ENCODE data around the gene FBXO21. TPM values are rescaled to one million over a fixed set of nuclear protein-coding genes. Genes with fewer than 3 reads are reported as not detected.

FBXO21 gene
- total RNA-seq, 4 donors from 2014 or later: 42.7 to 141 (median 80.4) TPM

- Histone ChIP-seq H3K36me3 (no peaks in the 10 kb centered on the region), H3K27ac (no peak overlapping the region), H3K9me3 (no peaks in the 10 kb centered on the region), H3K4me3 (no peak overlapping the region), H3K27me3 (no peaks in the 10 kb centered on the region), H3K4me1 (peaks cover 6 to 7% of the 10 kb centered on the region in 2 donors)
- no peak for ATAC-seq
- no peak for TF ChIP-seq POLR2A (IDR thresholded peaks at IDR 0.05)
- no peak for TF ChIP-seq CTCF (IDR thresholded peaks at IDR 0.05 in 4 of 5, conservative IDR thresholded peaks at IDR 0.05 in 1 of 5)
- intact Hi-C loops (cut with DNase I; ENCODE audit: low total_unique reads): no loop called here
- DNase-seq: no peak
- in situ Hi-C loops (cut with MboI; ENCODE audit: low sequenced_read_pairs in 4 of 4): no loop called here
Observed at GRCh38 chr12:117192057-117192456, 1.8 kb upstream of the FBXO21 start.

- H3K4me3 ChIP-seq: peak overlapping the region; percentile 82 to 87 (median 84)
- intact Hi-C loops (cut with DNase I; ENCODE audit: low total_unique reads): no loop called here
- H3K27ac ChIP-seq: peak overlapping the region; percentile 75 to 83 (median 80)
- no peak for DNase-seq
- H3K36me3 ChIP-seq: peaks cover 0 to 17% of the 10 kb centered on the region in 2 donors
- TF ChIP-seq CTCF (IDR thresholded peaks at IDR 0.05 in 4 of 5, conservative IDR thresholded peaks at IDR 0.05 in 1 of 5): no peak
- TF ChIP-seq POLR2A (IDR thresholded peaks at IDR 0.05): no peak
- peaks cover 9 to 14% of the 10 kb centered on the region in 2 donors for H3K4me1 ChIP-seq
- no peaks in the 10 kb centered on the region for H3K27me3 ChIP-seq
- ATAC-seq: peak; percentile 42 to 58
- no peaks in the 10 kb centered on the region for H3K9me3 ChIP-seq
- in situ Hi-C loops (cut with MboI; ENCODE audit: low sequenced_read_pairs in 4 of 4): no loop called here
Observed at GRCh38 chr12:117189725-117190209, 503 bp downstream of the FBXO21 start.

- Histone ChIP-seq H3K9me3 (no peaks in the 10 kb centered on the region), H3K27me3 (no peaks in the 10 kb centered on the region), H3K4me1 (peaks cover 13 to 15% of the 10 kb centered on the region in 2 donors), H3K4me3 (peak overlapping the region; percentile 82 to 87 (median 84)), H3K27ac (peak overlapping the region; percentile 75 to 83 (median 80)), H3K36me3 (peaks cover 2 to 23% of the 10 kb centered on the region in 2 donors)
- ATAC-seq (no peak), DNase-seq (no peak)
- intact Hi-C loops (cut with DNase I; ENCODE audit: low total_unique reads): no loop called here
- no peak for TF ChIP-seq POLR2A (IDR thresholded peaks at IDR 0.05)
- TF ChIP-seq CTCF (IDR thresholded peaks at IDR 0.05 in 4 of 5, conservative IDR thresholded peaks at IDR 0.05 in 1 of 5): no peak
- in situ Hi-C loops (cut with MboI; ENCODE audit: low sequenced_read_pairs in 4 of 4): no loop called here
Observed at GRCh38 chr12:117188961-117189724, 1.1 kb downstream of the FBXO21 start.

- H3K4me3 ChIP-seq: no peak overlapping the region
- H3K9me3 ChIP-seq: no peaks in the 10 kb centered on the region
- DNase-seq (no peak), ATAC-seq (no peak)
- peaks cover 2 to 32% of the 10 kb centered on the region in 2 donors for H3K36me3 ChIP-seq
- in situ Hi-C loops (cut with MboI; ENCODE audit: low sequenced_read_pairs in 4 of 4): no loop called here
- TF ChIP-seq POLR2A (IDR thresholded peaks at IDR 0.05) (no peak), CTCF (IDR thresholded peaks at IDR 0.05 in 4 of 5, conservative IDR thresholded peaks at IDR 0.05 in 1 of 5) (no peak)
- no peaks in the 10 kb centered on the region for H3K27me3 ChIP-seq
- H3K27ac ChIP-seq: no peak overlapping the region
- H3K4me1 ChIP-seq: peaks cover 13 to 15% of the 10 kb centered on the region in 2 donors
- intact Hi-C loops (cut with DNase I; ENCODE audit: low total_unique reads): no loop called here
Observed at GRCh38 chr12:117188121-117188665, 2.1 kb downstream of the FBXO21 start.

Data from gastrocnemius medialis (tissue), 4 donors.